Measurements from ENCODE around the gene DZIP1. TPM values are rescaled to one million over a fixed set of nuclear protein-coding genes. Genes with fewer than 3 reads are reported as not detected.

DZIP1 gene
- total RNA-seq, 1 experiment from 2014 or later: 22.1 TPM

DNA sequence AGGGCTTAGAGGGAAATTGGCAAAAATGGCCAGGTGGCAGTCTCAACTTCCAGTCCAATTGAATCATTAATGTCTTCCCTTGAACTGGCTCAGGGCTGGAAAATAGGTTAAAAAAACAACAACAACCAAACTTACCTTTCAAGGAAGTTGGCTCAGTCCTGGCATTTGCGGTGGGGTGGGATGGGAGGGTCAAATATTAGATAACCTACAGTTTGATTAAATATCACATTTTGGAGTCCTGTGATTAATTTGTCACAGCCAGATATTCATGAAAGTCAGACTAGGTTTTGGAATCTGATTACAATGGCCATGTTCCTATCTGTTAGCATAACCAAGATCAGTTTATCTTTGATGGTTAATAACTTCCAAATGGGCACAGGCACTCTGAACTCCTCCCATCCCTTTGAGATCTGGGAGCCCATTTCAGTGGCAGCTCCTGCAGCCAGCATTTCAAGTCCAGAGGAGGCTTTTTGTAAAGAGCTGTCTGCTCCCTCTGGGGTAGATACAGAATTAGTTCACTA lies 7.8 kb upstream of the DZIP1 start:
- BruUV-seq (replicated peaks): no TSS peak
- CTCF ChIA-PET: interaction anchor here (0.7 to 1.3 kb wide), 2 partner anchors 11 to 116 kb away, joined by 3 to 8 read pairs; no protein-coding TSS in a partner anchor
- Mint-ChIP-seq H3K27me3 (ENCODE audit: insufficient read depth, unreplicated experiment) (no peaks in the 10 kb centered on the region), H3K4me1 (ENCODE audit: insufficient read depth, unreplicated experiment) (no peaks in the 10 kb centered on the region), H3K27ac (ENCODE audit: low read depth, unreplicated experiment) (no peak overlapping the region), H3K9me3 (ENCODE audit: unreplicated experiment) (peaks cover 8% of the 10 kb centered on the region), H3K4me3 (ENCODE audit: unreplicated experiment) (no peak overlapping the region), H3K36me3 (ENCODE audit: insufficient read depth, unreplicated experiment) (no peaks in the 10 kb centered on the region)
- TF ChIP-seq, protein P1, sequence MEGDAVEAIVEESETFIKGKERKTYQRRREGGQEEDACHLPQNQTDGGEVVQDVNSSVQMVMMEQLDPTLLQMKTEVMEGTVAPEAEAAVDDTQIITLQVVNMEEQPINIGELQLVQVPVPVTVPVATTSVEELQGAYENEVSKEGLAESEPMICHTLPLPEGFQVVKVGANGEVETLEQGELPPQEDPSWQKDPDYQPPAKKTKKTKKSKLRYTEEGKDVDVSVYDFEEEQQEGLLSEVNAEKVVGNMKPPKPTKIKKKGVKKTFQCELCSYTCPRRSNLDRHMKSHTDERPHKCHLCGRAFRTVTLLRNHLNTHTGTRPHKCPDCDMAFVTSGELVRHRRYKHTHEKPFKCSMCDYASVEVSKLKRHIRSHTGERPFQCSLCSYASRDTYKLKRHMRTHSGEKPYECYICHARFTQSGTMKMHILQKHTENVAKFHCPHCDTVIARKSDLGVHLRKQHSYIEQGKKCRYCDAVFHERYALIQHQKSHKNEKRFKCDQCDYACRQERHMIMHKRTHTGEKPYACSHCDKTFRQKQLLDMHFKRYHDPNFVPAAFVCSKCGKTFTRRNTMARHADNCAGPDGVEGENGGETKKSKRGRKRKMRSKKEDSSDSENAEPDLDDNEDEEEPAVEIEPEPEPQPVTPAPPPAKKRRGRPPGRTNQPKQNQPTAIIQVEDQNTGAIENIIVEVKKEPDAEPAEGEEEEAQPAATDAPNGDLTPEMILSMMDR (IDR thresholded peaks at IDR 0.05; ENCODE audit: unreplicated experiment): no peak
- intact Hi-C loops (cut with micrococcal nuclease): no loop called here
- DNase-seq (ENCODE audit: unreplicated experiment): no peak
- POLR2A ChIA-PET: interaction anchor here (0.6 kb wide), 1 partner anchor 45 kb away, joined by 3 read pairs; no protein-coding TSS in a partner anchor

DNA sequence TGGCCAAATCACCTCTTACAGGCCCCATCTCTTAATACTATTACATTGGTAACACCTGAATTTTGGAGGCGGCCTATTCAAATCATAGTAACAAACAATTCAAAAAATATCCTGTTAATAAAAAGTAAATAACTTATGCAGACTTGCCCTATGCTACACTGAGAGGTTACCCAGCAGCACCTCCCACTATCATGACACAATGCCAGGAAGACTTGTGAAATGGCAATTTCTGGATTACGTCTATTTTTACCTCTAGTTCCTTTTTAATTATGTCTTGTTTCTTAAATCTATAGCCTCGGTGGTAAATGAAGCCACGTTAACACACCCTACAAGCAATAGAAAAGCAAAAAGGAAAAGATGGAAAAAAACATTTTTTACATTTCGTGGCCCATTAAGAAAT lies 6.2 kb upstream of the DZIP1 start:
- BruUV-seq (replicated peaks): no TSS peak
- TF ChIP-seq, protein P1 (IDR thresholded peaks at IDR 0.05; ENCODE audit: unreplicated experiment): no peak
- no peaks in the 10 kb centered on the region for H3K36me3 Mint-ChIP-seq (ENCODE audit: insufficient read depth, unreplicated experiment)
- CTCF ChIA-PET: interaction anchor here (0.6 to 3.4 kb wide), 3 partner anchors 10 to 158 kb away, joined by 3 to 18 read pairs (median 3); no protein-coding TSS in a partner anchor
- peaks cover 8% of the 10 kb centered on the region for H3K9me3 Mint-ChIP-seq (ENCODE audit: unreplicated experiment)
- POLR2A ChIA-PET: no interaction called here
- DNase-seq (ENCODE audit: unreplicated experiment): no peak
- H3K4me1 Mint-ChIP-seq (ENCODE audit: insufficient read depth, unreplicated experiment): no peaks in the 10 kb centered on the region
- intact Hi-C loops (cut with micrococcal nuclease): no loop called here
- H3K4me3 Mint-ChIP-seq (ENCODE audit: unreplicated experiment): no peak overlapping the region
- H3K27me3 Mint-ChIP-seq (ENCODE audit: insufficient read depth, unreplicated experiment): no peaks in the 10 kb centered on the region
- no peak overlapping the region for H3K27ac Mint-ChIP-seq (ENCODE audit: low read depth, unreplicated experiment)

DNA sequence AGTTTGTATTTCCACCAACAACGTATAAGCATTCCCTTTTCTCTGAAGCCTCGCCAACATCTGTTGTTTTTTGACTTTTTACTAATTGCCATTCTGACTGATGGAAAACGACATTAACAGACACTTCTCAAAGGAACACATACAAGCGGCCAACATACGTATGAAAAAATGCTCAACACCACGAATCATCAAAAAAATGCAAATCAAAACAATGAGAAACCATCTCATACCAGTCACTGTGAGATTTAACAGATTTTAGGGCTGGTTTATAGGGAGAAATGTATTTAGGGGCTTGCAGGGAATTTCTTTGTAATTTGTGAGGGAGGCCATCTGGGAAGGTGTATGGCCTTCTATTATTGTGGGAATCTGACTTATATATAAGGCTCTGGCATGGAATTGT lies 2.8 kb upstream of the DZIP1 start:
- Mint-ChIP-seq H3K9me3 (ENCODE audit: unreplicated experiment) (no peaks in the 10 kb centered on the region), H3K36me3 (ENCODE audit: insufficient read depth, unreplicated experiment) (no peaks in the 10 kb centered on the region), H3K4me3 (ENCODE audit: unreplicated experiment) (no peak overlapping the region), H3K27me3 (ENCODE audit: insufficient read depth, unreplicated experiment) (no peaks in the 10 kb centered on the region), H3K27ac (ENCODE audit: low read depth, unreplicated experiment) (no peak overlapping the region), H3K4me1 (ENCODE audit: insufficient read depth, unreplicated experiment) (peaks cover 5% of the 10 kb centered on the region)
- ChIA-PET CTCF (interaction anchor here (0.7 to 3.4 kb wide), 4 partner anchors 13 to 111 kb away, joined by 3 to 18 read pairs (median 8); no protein-coding TSS in a partner anchor), POLR2A (interaction anchor here (0.7 kb wide), 1 partner anchor 29 kb away, joined by 3 read pairs; the partner anchor contains the start of gene DNAJC3)
- intact Hi-C loops (cut with micrococcal nuclease): no loop called here
- BruUV-seq (replicated peaks): no TSS peak
- DNase-seq (ENCODE audit: unreplicated experiment): no peak
- TF ChIP-seq, protein P1 (IDR thresholded peaks at IDR 0.05; ENCODE audit: unreplicated experiment): no peak

DNA sequence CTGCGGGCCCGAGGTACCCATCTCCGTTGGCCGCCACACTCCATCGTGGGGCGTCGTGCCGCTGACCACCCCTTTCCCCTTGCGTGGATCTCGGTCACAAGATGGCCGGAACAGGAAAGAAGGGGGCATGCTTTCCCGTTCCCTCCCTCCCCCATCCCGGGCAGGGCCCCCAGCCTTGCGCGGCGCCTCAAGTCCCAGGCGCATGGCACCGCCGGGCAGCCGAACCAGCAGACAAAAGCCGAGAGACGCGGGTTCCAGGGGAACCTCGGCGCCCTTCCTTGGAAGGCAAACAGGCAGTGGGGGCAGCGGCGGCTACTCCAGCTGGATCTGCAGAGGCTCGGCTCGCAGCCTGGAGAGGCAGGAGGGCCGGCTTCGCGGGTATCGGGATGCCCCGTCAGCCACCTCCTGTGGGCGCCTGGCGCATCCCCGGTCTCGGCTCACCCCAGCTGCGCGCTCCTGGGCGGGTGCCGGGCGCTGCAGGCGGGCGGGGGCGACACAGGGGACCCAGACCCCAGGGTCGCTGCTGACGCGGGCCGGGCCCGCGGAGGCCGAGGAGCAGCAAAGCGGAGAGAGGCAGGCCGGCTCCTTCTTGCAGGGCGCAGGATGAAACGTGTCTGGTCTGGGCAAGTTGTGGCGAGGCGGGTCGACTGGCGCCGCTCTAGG lies 439 bp downstream of the DZIP1 start:
- intact Hi-C loops (cut with micrococcal nuclease): no loop called here
- POLR2A ChIA-PET: interaction anchor here (0.6 to 3.4 kb wide), 16 partner anchors 8 to 1812 kb away, joined by 3 to 31 read pairs (median 4); partner anchors contain the start of gene DNAJC3
- no TSS peak for BruUV-seq (replicated peaks)
- TF ChIP-seq, protein P1 (IDR thresholded peaks at IDR 0.05; ENCODE audit: unreplicated experiment): no peak
- peak overlapping the region; percentile 82 for H3K4me3 Mint-ChIP-seq (ENCODE audit: unreplicated experiment)
- peaks cover 14% of the 10 kb centered on the region for H3K36me3 Mint-ChIP-seq (ENCODE audit: insufficient read depth, unreplicated experiment)
- H3K9me3 Mint-ChIP-seq (ENCODE audit: unreplicated experiment): no peaks in the 10 kb centered on the region
- CTCF ChIA-PET: interaction anchor here (0.6 to 4.0 kb wide), 11 partner anchors 9 to 415 kb away, joined by 3 to 16 read pairs (median 6); no protein-coding TSS in a partner anchor
- H3K4me1 Mint-ChIP-seq (ENCODE audit: insufficient read depth, unreplicated experiment): peaks cover 5% of the 10 kb centered on the region
- no peaks in the 10 kb centered on the region for H3K27me3 Mint-ChIP-seq (ENCODE audit: insufficient read depth, unreplicated experiment)
- peak; percentile 36 for DNase-seq (ENCODE audit: unreplicated experiment)
- H3K27ac Mint-ChIP-seq (ENCODE audit: low read depth, unreplicated experiment): no peak overlapping the region
